GM19372 (cell line): ENCODE measurements around the gene OGDH.

ENCODE experiments used
- ATAC-seq: cut with Tn5 transposase; IDR thresholded peaks from one replicate; pipeline ENCODE4 v1.9.1; 2021; ENCODE audit warnings: mild to moderate bottlenecking, low read depth, moderate library complexity; ENCODE audit not compliant: unreplicated experiment

OGDH gene

DNA sequence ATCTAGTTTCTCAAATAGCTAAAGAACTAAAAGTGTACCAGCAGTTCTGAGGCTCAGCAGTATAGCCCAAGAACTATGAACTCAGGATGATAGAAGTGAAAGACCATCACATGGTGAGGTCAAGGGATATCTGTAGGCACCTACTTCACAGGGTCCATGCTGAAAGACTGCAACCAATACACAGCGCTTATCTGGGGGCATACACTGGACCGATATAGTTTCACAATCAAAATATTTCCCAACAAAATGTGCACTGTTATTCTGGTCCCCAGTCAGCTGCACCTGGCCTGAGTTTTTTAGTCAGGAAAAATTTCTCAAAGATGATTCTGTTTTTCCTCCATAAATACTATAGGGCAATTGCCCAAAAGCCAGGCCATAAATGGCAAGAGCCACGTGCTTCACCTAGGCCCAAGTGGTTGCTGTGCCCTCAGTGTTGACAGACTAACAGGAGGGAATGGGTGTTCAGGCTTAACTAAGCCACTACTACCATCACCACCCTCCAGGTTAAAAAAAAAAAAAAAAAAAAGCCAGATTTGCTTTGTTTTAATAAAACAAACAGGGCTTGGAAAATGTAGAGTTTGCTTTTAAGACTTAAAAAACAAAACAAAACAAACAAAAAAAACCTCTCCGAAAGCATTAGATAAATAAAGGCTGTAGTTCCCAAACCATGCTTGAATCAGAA lies 58.5 kb downstream of the OGDH start:
- no peak for ATAC-seq

DNA sequence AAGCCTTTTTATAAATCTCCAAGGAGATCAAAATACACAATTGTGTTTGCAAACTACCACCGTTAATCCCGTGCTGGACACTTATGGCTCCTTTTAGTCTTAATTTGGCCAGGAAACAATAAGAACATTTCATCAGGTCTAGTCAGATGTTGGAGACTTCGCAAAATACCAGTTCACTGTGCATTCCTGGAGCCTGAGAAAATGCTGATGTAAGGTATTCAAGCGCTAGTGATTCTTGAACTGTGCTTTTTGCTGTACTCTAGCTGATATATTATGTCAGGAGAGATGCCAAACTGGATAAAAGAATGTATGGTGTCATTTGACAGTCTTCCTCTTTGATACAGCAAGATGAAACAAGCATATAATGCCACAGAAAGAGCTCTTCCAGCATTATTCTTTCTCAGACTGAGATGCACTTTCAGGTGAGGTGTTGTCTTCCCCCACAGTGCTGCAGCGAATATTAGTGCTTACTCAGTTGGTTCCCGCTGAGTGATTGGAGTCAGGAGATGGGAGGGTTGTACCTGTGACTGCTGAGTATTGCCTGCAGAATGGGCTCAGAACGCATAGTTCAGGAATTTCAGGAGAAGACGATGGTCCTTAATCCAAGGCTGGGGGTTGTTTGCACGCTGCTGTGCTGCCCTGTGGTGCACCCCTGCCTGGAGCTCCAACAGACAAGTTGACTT lies 59.2 kb downstream of the OGDH start:
- ATAC-seq: no peak

DNA sequence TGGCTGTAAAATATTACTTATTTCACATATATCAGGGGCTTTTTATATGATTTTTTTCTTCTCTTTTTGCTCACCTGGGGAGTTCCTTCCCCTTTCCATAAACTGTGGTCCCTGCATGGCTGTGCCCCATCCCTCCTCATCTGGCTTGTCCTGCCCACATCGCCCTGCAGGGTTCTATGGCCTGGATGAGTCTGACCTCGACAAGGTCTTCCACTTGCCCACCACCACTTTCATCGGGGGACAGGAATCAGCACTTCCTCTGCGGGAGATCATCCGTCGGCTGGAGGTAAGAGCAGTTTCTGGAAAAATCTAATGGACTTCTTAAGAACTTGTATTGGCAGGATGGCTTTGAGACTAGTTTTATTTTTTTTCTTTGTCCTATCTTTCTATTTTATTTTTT lies 60.1 kb downstream of the OGDH start:
- no peak for ATAC-seq

DNA sequence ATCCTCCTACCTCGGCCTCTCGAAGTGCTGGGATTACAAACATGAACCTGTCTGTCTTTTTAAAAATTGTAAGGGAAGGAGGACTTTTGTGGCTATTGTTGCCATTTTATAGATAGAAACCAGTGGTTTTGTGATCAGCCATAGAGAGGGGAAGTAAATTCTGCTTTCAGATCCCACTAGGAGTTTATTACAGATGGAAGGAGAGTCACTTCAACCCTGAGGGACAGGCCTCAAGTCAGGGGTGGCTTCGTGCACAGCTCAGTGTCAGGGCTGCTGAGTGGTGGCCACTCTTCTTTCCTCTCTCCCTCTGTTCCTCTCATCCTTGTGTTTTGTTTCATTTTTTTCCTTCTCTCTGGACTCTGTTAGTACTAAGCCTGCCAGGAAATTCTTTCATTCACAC lies 60.8 kb downstream of the OGDH start:
- ATAC-seq: no peak

DNA sequence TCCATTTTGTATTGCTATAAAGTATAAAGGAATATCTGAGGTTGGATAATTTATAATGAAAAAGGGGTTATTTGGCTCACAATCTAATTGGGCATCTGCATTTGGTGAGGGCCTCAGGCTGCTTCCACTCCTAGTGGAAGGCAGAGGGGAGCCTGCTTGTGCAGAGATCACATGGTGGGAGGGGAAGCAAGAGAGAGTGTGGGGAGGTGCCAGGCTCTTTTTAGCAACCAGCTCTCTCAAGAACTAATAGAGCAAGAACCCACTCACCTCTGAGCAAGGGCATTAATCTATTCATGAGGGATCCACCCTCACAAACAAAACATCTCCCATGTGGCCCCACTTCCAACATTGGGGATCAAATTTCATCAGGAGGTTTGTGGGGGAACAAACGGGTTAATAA lies 64.6 kb downstream of the OGDH start:
- ATAC-seq: no peak

DNA sequence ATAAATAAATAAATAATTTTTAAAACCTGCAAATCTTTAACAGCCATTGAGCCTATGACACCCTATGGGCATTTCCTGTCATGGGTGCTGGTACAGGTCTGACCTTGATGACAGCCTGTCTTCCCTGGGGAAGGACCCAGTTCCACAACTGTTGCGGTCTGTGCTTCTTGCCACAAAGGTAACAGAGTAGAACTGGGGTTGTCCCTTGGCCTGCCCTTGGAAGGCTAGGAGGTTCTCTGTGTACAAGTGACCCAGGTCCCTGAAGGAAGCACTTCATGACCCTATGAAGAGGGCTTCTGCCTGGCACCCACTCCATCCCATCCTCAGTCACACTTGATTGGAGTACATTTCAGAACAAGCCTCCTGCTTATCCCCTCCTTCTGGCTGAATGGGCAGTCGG lies 66.9 kb downstream of the OGDH start:
- no peak for ATAC-seq

DNA sequence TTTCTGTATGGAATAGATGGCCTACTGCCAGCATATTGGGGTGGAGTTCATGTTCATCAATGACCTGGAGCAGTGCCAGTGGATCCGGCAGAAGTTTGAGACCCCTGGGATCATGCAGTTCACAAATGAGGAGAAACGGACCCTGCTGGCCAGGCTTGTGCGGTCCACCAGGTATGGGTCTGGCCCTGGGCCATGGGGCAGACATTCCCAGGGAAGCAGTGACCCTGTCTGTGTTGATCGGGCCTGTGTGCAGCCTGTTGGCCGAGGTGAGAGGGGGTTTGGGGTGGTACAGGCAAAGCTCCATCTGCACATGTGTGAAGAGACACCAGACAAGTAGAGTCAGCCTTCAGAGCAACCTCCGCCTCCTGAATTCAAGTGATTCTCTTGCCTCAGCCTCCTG lies 67.3 kb downstream of the OGDH start:
- no peak for ATAC-seq

DNA sequence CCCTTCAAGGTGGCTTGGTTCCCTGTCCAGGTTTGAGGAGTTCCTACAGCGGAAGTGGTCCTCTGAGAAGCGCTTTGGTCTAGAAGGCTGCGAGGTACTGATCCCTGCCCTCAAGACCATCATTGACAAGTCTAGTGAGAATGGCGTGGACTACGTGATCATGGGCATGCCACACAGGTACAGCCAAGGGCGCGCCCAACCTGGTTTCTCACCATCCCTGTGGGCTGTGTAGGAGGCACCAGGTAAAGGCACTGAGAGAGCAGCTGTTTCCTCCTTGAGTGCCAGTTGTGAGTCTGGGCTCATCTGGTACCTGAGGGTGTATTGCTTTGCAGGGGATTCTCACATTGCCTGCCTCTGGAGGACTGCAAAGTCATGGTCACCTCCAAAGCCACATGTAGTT lies 68.0 kb downstream of the OGDH start:
- no peak for ATAC-seq

GRCh38 chr7:44676776-44677175 lies 70.3 kb downstream of the OGDH start:
- no peak for ATAC-seq

- ATAC-seq: no peak
Observed at GRCh38 chr7:44678101-44678470, 71.7 kb downstream of the OGDH start.

- no peak for ATAC-seq
Observed at GRCh38 chr7:44678471-44679179, 72.2 kb downstream of the OGDH start.

DNA sequence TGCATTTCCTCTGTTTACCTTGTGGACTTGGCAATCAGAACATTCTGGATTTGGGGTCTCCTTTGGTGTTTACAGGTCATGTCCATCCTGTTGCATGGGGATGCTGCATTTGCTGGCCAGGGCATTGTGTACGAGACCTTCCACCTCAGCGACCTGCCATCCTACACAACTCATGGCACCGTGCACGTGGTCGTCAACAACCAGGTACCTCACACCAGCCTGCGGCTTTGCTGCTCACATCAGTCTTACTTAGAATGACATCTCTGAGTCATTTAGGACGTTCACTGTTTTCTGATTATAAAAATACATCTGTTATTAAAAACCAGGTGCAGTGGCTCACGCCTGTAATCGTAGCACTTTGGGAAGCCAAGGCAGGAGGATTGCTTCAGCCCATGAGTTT lies 75.2 kb downstream of the OGDH start:
- ATAC-seq: no peak

DNA sequence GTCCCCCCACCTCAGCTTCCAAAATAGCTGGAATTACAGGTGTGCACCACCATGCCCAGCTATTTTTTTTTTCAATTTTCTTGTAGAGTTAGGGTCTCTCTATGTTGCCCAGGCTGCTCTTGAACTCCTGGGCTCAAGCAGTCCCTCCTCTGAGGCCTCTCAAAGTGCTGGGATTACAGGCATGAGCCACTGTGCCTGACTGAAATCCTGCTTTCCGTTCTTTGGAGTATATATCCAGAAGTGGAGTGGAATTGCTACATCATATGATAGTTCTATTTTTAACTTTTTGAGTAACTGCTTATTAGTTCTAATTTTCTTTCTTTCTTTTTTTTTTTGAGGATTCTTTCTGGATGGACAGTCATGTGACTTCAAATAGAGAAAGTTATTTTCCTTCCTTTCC lies 79.3 kb downstream of the OGDH start:
- no peak for ATAC-seq

GRCh38 chr7:44689427-44689826 lies 83.0 kb downstream of the OGDH start:
- ATAC-seq: no peak

GRCh38 chr7:44693641-44694313 lies 87.3 kb downstream of the OGDH start:
- no peak for ATAC-seq

- ATAC-seq: no peak
Observed at GRCh38 chr7:44694326-44694725, 87.9 kb downstream of the OGDH start.

DNA sequence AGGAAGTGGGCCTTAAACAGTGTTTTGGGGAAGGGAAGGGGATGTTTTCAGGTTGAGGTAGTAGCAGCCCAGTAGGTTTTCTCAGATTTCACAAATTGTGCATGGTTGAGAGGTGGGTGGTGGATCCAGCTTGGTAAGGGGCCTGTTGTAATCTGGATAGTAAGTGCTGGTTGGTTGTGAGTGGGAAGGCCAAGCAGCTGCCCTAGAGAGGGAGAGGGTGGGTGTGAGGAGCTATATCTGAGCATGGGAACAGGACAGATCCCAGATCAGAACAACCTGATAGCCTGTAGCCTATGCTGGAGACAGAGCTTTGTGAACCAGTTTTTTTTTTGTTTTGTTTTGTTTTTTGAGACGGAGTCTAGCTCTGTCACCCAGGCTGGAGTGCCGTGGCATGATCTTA lies 88.3 kb downstream of the OGDH start:
- ATAC-seq: no peak

DNA sequence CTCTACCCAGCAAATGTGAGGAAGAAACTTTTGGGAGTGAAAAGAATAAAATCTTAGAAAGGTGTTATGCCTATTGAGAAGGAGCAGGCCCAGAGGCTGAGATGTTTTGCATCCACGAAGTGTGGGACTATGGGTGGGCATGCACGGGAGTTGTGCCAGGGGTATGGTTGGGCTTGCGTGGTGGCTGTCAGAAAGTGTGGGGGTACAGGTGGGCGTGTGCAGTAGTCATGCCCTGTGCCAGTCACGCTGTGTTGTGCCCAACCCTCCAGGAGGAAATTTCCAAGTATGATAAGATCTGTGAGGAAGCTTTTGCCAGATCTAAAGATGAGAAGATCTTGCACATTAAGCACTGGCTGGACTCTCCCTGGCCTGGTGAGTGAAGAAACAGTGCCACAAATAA lies 89.3 kb downstream of the OGDH start:
- ATAC-seq: no peak

- ATAC-seq: no peak
Observed at GRCh38 chr7:44696728-44697127, 90.3 kb downstream of the OGDH start.

- ATAC-seq: no peak
Observed at GRCh38 chr7:44697136-44698045, 91.0 kb downstream of the OGDH start.
